C4-2B (cell line): ENCODE results near the gene VWC2L.

Experiments
- CTCF ChIP-seq: fragments of 450-650 bp; conservative IDR thresholded peaks from 2 replicates; pipeline ENCODE4 v1.5.1; 2017; ENCODE audit warnings: mild to moderate bottlenecking
- ZFX ChIP-seq: fragments of 450-650 bp; IDR thresholded peaks from 2 replicates; pipeline ENCODE4 v1.6.1; 2017

DNA sequence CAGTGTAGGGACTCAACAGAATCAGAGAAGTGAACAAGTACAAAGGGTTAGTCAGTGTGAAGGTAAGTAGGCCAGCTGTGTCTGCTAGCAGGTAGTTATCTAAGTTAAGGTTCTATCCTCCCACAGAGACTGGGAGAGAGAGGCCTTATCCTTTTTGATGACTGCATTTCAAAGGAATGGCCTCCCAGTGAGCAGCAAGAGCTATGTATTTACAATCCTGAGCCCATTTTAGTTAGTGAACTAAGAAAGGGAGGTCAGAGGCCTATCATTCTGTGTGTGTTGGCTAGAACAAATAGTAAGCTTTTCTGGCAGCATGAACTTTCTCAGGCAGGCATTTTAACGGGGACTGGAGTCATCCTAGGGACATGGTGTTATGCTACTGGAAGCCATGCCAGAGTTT, 182.9 kb downstream of the VWC2L start:
- TF ChIP-seq CTCF (no peak), ZFX (no peak)
